IMR-90 (cell line): Measurements from ENCODE around the gene PDE6A. TPM values are rescaled to one million over a fixed set of nuclear protein-coding genes. Genes with fewer than 3 reads are reported as not detected.

ENCODE experiments used
- ATAC-seq: fragments of 200-7000 bp; cut with Tn5 transposase; 2 replicates; pipeline ENCODE4 v1.9.1; 2020; ENCODE audit warnings: low read depth, mild to moderate bottlenecking, moderate library complexity
- BruUV-seq: library from RNA; stranded (reverse); fragments of 400-500 nt; replicated peaks from 2 replicates; lab custom pipeline; 2021; lab: Mats Ljungman, UMichigan
- CTCF ChIA-PET: fragments of 300-600 bp; formaldehyde crosslinking; extraction: SDS; loops from one replicate; lab custom pipeline; 2021; ENCODE audit warnings: antibody characterized with exemption; lab: Yijun Ruan, JAX
- POLR2A ChIA-PET: fragments of 300-600 bp; sonication (Branson Sonifier 250); formaldehyde crosslinking; loops from one replicate; lab custom pipeline; 2022; ENCODE audit warnings: antibody characterized with exemption; ENCODE audit not compliant: unreplicated experiment; lab: Charles Lee
- DNase-seq: peaks from one replicate; pipeline ENCODE4 v3.0.0; 2013
- H2AFZ ChIP-seq: replicated peaks from 2 replicates; pipeline ENCODE3; 2013; ENCODE audit warnings: low read length, mild to moderate bottlenecking; ENCODE audit not compliant: poor library complexity
- H2AK5ac ChIP-seq: 2 replicates; pipeline ENCODE4 v1.6.1; 2013; ENCODE audit warnings: low read depth, low read length, inconsistent platforms
- H2AK9ac ChIP-seq: replicated peaks from 2 replicates; pipeline ENCODE3; 2013; ENCODE audit warnings: mild to moderate bottlenecking, low read depth, low read length, moderate library complexity; ENCODE audit not compliant: poor library complexity
- H2BK120ac ChIP-seq: 2 replicates; pipeline ENCODE4 v1.6.1; 2013; ENCODE audit warnings: low read depth, low read length, inconsistent platforms
- H2BK15ac ChIP-seq: 3 replicates; pipeline ENCODE4 v1.6.1; 2013; ENCODE audit warnings: low read depth, low read length, inconsistent platforms
- H2BK20ac ChIP-seq: 2 replicates; pipeline ENCODE4 v1.6.1; 2013; ENCODE audit warnings: low read depth, mild to moderate bottlenecking, inconsistent platforms, low read length, moderate library complexity
- H2BK5ac ChIP-seq: 2 replicates; pipeline ENCODE4 v1.6.1; 2013; ENCODE audit warnings: mild to moderate bottlenecking, low read depth, low read length, inconsistent platforms; ENCODE audit not compliant: poor library complexity, severe bottlenecking
- H3K14ac ChIP-seq: replicated peaks from 2 replicates; pipeline ENCODE4 v1.6.1; 2013; ENCODE audit warnings: low read depth, low read length, inconsistent platforms
- H3K18ac ChIP-seq: 2 replicates; pipeline ENCODE4 v1.6.1; 2013; ENCODE audit warnings: low read depth, low read length, control low read depth
- H3K23ac ChIP-seq: 2 replicates; pipeline ENCODE4 v1.6.1; 2013; ENCODE audit warnings: low read depth, low read length, inconsistent platforms
- H3K27ac ChIP-seq: 2 replicates; pipeline ENCODE4 v1.5.1; 2013; ENCODE audit warnings: mild to moderate bottlenecking, control low read depth, low read length; ENCODE audit not compliant: insufficient read depth
- H3K27me3 ChIP-seq: 2 replicates; pipeline ENCODE4 v1.6.1; 2013; ENCODE audit warnings: low read length; ENCODE audit not compliant: control insufficient read depth, insufficient read depth
- H3K36me3 ChIP-seq: 2 replicates; pipeline ENCODE4 v1.6.1; 2013; ENCODE audit warnings: low read length, mixed read lengths; ENCODE audit not compliant: control insufficient read depth, insufficient read depth
- H3K4ac ChIP-seq: 2 replicates; pipeline ENCODE4 v1.6.1; 2013; ENCODE audit warnings: low read depth, low read length, inconsistent platforms
- H3K4me1 ChIP-seq: 2 replicates; pipeline ENCODE4 v1.6.1; 2013; ENCODE audit warnings: low read length, mixed read lengths; ENCODE audit not compliant: control insufficient read depth, insufficient read depth
- H3K4me2 ChIP-seq: 2 replicates; pipeline ENCODE4 v1.6.1; 2013; ENCODE audit warnings: low read depth, mild to moderate bottlenecking, control low read depth, low read length, moderate library complexity
- H3K4me3 ChIP-seq: 2 replicates; pipeline ENCODE4 v1.5.1; 2013; ENCODE audit warnings: low read depth, mild to moderate bottlenecking, control low read depth, low read length, moderate library complexity; ENCODE audit not compliant: insufficient read depth
- H3K56ac ChIP-seq: 2 replicates; pipeline ENCODE4 v1.6.1; 2013; ENCODE audit warnings: low read length, inconsistent platforms; ENCODE audit not compliant: insufficient read depth; ENCODE audit errors: extremely low read depth
- H3K79me1 ChIP-seq, 2 experiments: 2 replicates each; pipeline ENCODE4 v1.6.1; 2013; ENCODE audit warnings: low read length in 2 of 2, inconsistent platforms in 1 of 2, low read depth in 1 of 2
- H3K9ac ChIP-seq: 2 replicates; pipeline ENCODE4 v1.6.1; 2013; ENCODE audit warnings: low read depth, low read length, control low read depth
- H3K9me1 ChIP-seq: 2 replicates; pipeline ENCODE4 v1.6.1; 2013; ENCODE audit warnings: low read length, inconsistent platforms; ENCODE audit not compliant: insufficient read depth
- H3K9me3 ChIP-seq: 2 replicates; pipeline ENCODE4 v1.6.1; 2013; ENCODE audit warnings: low read length; ENCODE audit not compliant: control insufficient read depth, insufficient read depth
- H4K20me1 ChIP-seq: 2 replicates; pipeline ENCODE4 v1.6.1; 2013; ENCODE audit warnings: low read length, inconsistent platforms; ENCODE audit not compliant: insufficient read depth
- H4K5ac ChIP-seq: 2 replicates; pipeline ENCODE4 v1.6.1; 2013; ENCODE audit warnings: mild to moderate bottlenecking, low read depth, low read length, control low read depth
- H4K8ac ChIP-seq, 2 experiments: 2 replicates each; pipeline ENCODE4 v1.6.1; 2013; ENCODE audit warnings: low read depth in 2 of 2, low read length in 2 of 2, control low read depth in 1 of 2, inconsistent platforms in 1 of 2
- H4K91ac ChIP-seq: 2 replicates; pipeline ENCODE4 v1.6.1; 2013; ENCODE audit warnings: low read depth, low read length, inconsistent platforms; ENCODE audit not compliant: insufficient read depth
- BHLHE40 ChIP-seq: fragments of 150-350 bp; IDR thresholded peaks from 2 replicates; pipeline ENCODE4 v1.6.1; 2016; ENCODE audit warnings: mild to moderate bottlenecking, low read depth, low read length
- CHD1 ChIP-seq: IDR thresholded peaks from 2 replicates; pipeline ENCODE4 v1.6.1; 2012; ENCODE audit warnings: low read depth, low read length, improper control_type of control experiment
- CTCF ChIP-seq: conservative IDR thresholded peaks from 2 replicates; pipeline ENCODE4 v1.5.1; 2012; ENCODE audit warnings: mild to moderate bottlenecking, low read depth, low read length, improper control_type of control experiment
- FOS ChIP-seq: fragments of 150-350 bp; IDR thresholded peaks from 2 replicates; pipeline ENCODE4 v1.6.1; 2016; ENCODE audit warnings: low read depth, low read length
- MAFK ChIP-seq: IDR thresholded peaks from 2 replicates; pipeline ENCODE4 v1.6.1; 2012; ENCODE audit warnings: low read depth, low read length, improper control_type of control experiment
- MAZ ChIP-seq: IDR thresholded peaks from 2 replicates; pipeline ENCODE4 v1.6.1; 2012; ENCODE audit warnings: low read depth, mild to moderate bottlenecking, low read length, improper control_type of control experiment, moderate library complexity, borderline replicate concordance
- MXI1 ChIP-seq: IDR thresholded peaks from 2 replicates; pipeline ENCODE4 v1.6.1; 2012; ENCODE audit warnings: low read depth, mild to moderate bottlenecking, low read length, moderate library complexity, borderline replicate concordance
- NFE2L2 ChIP-seq: fragments of 150-350 bp; IDR thresholded peaks from 2 replicates; pipeline ENCODE4 v1.6.1; 2016; ENCODE audit warnings: low read depth, mild to moderate bottlenecking, low read length
- POLR2A ChIP-seq: IDR thresholded peaks from 2 replicates; pipeline ENCODE4 v1.6.1; 2012; ENCODE audit warnings: mild to moderate bottlenecking, low read depth, low read length
- RCOR1 ChIP-seq: IDR thresholded peaks from 2 replicates; pipeline ENCODE4 v1.6.1; 2012; ENCODE audit warnings: mild to moderate bottlenecking, low read length, improper control_type of control experiment; ENCODE audit not compliant: insufficient replicate concordance
- SMC3 ChIP-seq: fragments of 150-350 bp; IDR thresholded peaks from 2 replicates; pipeline ENCODE4 v1.6.1; 2016; ENCODE audit warnings: low read depth, mild to moderate bottlenecking, antibody characterized with exemption, low read length, moderate library complexity
- WGBS, 2 experiments: methylation state at CpG; one replicate each; pipeline versions ENCODE4 v1.1.5 to v1.1.7; 2013; ENCODE audit warnings: missing lambda C conversion rate in 2 of 2; ENCODE audit not compliant: insufficient read length in 1 of 2; ENCODE audit errors: extremely low coverage in 2 of 2; 5-methylcytosine and 5-hydroxymethylcytosine counted together
- dilution Hi-C: fragments of 300-500 bp; cut with HindIII; formaldehyde crosslinking; loops from one replicate; pipeline ENCODE4 v1.14.3; 2018; ENCODE audit warnings: low sequenced_read_pairs; ENCODE audit not compliant: unreplicated experiment
- in situ Hi-C: fragments of 300-500 bp; cut with MboI; formaldehyde crosslinking; loops from 3 replicates; pipeline ENCODE4 v1.14.3; 2019; ENCODE audit warnings: low sequenced_read_pairs, inconsistent platforms, mixed read lengths
- intact Hi-C: fragments of 100-400 bp; cut with micrococcal nuclease; formaldehyde crosslinking; loops from 2 replicates; pipeline ENCODE4 v1.10.0; 2022
- polyA plus RNA-seq, 3 experiments: library from polyadenylated mRNA; depleted of rRNA; stranded (reverse); fragments of >200 nt; gene quantifications; 2 replicates each; pipeline ENCODE4 v1.2.3, GENCODE V29; 2012; ENCODE audit warnings: low replicate concordance in 1 of 3
- total RNA-seq: library from RNA; depleted of rRNA; stranded (reverse); fragments of >200 nt; gene quantifications from 2 replicates; pipeline ENCODE4 v1.2.3, GENCODE V29; 2012

PDE6A gene
- total and polyA plus RNA-seq, 2 of the 4 experiments (the other 2 are of a cell fraction) = not detected

GRCh38 chr5:149854866-149855265 lies 89.7 kb downstream of the PDE6A start:
- H3K9me3 ChIP-seq = no peaks in the 10 kb centered on the region
- BruUV-seq = no TSS peak
- ChIA-PET CTCF (interaction anchor here (3.8 kb wide), 1 partner anchor 11 kb away, joined by 19 read pairs; no protein-coding TSS in a partner anchor), POLR2A (interaction anchor here (0.5 kb wide), 1 partner anchor 443 kb away, joined by 4 read pairs; no protein-coding TSS in a partner anchor)
- H4K91ac ChIP-seq = no peak overlapping the region
- in situ Hi-C loops = no loop called here
- H2BK120ac ChIP-seq = no peak overlapping the region
- no CpG with 5 or more reads among the region's 3 CpGs for WGBS, 2 experiments
- no peak overlapping the region for H3K27ac ChIP-seq
- no peak overlapping the region for H2BK5ac ChIP-seq
- H4K5ac ChIP-seq = no peak overlapping the region
- H3K56ac ChIP-seq = no peak overlapping the region
- no peak overlapping the region for H3K4ac ChIP-seq
- no peaks in the 10 kb centered on the region for H4K20me1 ChIP-seq
- ATAC-seq (peak; percentile 41), DNase-seq (no peak)
- H3K36me3 ChIP-seq = no peaks in the 10 kb centered on the region
- H2AK9ac ChIP-seq = no peak overlapping the region
- no peak overlapping the region for H3K4me3 ChIP-seq
- no peak overlapping the region for H3K4me2 ChIP-seq
- H3K79me1 ChIP-seq = no peaks in the 10 kb centered on the region
- H3K4me1 ChIP-seq = peaks cover 2% of the 10 kb centered on the region; the same call in 1 of the 2 replicates
- peaks cover 40% of the 10 kb centered on the region for H3K27me3 ChIP-seq
- TF ChIP-seq BHLHE40 (no peak), NFE2L2 (no peak), MXI1 (no peak), MAZ (no peak), MAFK (no peak), CHD1 (no peak), CTCF (no peak), POLR2A (no peak), SMC3 (no peak), FOS (no peak), RCOR1 (no peak)
- no peak overlapping the region for H2BK15ac ChIP-seq
- no peak overlapping the region for H2AK5ac ChIP-seq
- H3K9me1 ChIP-seq = 0 out of 2 replicates have a peak, but pooled peaks cover 3% of the 10 kb centered on the region
- no peak overlapping the region for H3K14ac ChIP-seq
- H2AFZ ChIP-seq = no peak overlapping the region
- H3K18ac ChIP-seq = no peak overlapping the region
- no peak overlapping the region for H2BK20ac ChIP-seq
- no peak overlapping the region for H3K9ac ChIP-seq
- no peak overlapping the region for H3K23ac ChIP-seq
- no peak overlapping the region for H4K8ac ChIP-seq
- dilution Hi-C loops = no loop called here
- intact Hi-C loops = loop anchor here (5.0 kb wide), 1 partner anchor 107 kb away; the partner anchor contains the start of gene SLC26A2
